COLO668 (cell line): ENCODE data around the gene APBB3.

ENCODE experiments used
- DNase-seq: peaks from one replicate; lab custom pipeline; 2025; ENCODE audit not compliant: unreplicated experiment; lab: John Stamatoyannopoulos, UW

APBB3 gene

GRCh38 chr5:140555747-140556312 is 8.6 kb downstream of the APBB3 start:
- no peak for DNase-seq

- DNase-seq, result no peak
These were observed 9.9 kb downstream of the APBB3 start for GRCh38 chr5:140554454-140554853.

DNA sequence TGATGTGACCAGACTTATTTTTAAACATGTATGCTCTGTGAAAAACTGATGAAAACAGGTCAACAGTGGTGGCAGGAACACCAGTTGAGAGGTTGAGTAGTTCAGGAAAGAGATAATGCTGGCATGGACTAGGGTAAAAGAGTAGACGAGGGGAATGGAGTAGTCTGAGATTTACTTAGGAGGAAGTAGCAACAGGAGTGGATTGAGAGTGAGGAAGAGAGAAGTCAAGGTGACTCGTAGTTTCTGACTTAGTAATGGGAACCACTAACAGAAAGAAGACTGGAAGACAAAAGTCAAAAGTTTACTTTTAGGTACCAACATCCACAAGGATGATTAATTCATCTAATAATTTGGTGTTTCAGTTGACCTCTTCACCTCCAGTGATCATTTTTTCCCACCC is 10.7 kb downstream of the APBB3 start:
- DNase-seq, result no peak

GRCh38 chr5:140551872-140552271 is 12.5 kb downstream of the APBB3 start:
- no peak for DNase-seq

- DNase-seq, result no peak
These were observed 14.0 kb downstream of the APBB3 start for GRCh38 chr5:140550147-140551079.

GRCh38 chr5:140549237-140550144 is 14.9 kb downstream of the APBB3 start:
- DNase-seq, result peak; percentile 5

- no peak for DNase-seq
These were observed 15.6 kb downstream of the APBB3 start for GRCh38 chr5:140548791-140549190.

- no peak for DNase-seq
These were observed 16.1 kb downstream of the APBB3 start for GRCh38 chr5:140548300-140548688.

- DNase-seq, result peak; percentile 73
These were observed 16.7 kb downstream of the APBB3 start, which contains the start of gene EIF4EBP3 for GRCh38 chr5:140547508-140548299. Gene EIF4EBP3 (plus strand): TSS chr5:140547662. CDS start chr5:140547738, 76 bp downstream.

DNA sequence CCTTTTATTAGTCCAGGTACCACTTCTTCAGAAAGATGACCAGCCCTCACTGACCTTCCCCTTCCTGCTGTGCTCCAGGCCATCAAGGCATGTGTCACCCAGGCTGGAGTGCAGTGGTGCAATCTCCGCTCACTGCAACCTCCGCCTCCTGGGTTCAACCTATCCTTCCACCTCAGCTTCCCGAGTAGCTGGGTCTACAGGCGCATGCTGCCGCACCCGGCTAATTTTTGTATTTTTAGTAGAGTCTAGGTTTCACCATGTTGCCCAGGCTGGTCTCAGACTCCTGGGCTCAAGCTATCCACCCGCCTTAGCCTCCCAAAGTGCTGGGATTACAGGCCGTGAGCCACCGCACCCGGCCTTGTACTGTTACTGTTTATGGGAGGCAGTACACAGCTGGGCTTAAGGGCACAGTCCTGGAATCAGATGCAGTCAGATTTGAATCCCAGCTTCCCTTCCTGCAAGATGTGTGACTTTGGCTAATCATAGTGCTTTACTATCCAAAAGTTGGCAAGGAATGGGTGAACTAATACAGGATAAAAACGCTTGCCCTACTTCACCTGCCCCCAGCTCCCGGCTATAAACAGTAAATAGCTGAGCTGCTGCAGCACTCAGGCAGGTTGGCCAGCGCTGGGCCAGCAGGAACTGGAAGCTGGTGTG is 17.4 kb downstream of the APBB3 start:
- no peak for DNase-seq

GRCh38 chr5:140545606-140546005 is 18.8 kb downstream of the APBB3 start:
- no peak for DNase-seq

DNA sequence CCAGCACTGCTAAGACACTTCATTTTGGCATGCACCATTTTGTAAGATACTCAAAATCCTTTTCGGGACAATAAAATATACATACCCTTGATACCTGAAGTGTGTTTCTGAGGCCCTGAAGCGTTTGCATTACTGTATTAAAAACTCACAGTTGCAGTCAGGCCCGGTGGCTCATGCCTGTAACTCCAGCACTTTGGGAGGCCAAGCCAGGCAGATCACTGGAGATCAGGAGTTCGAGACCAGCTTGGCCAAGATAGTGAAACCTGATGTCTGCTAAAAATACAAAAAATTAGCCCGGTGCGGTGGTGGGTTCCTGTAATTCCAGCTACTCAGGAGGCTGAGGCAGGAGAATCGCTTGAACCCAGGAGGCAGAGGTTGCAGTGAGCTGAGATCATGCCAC is 19.4 kb downstream of the APBB3 start:
- DNase-seq, result no peak

DNA sequence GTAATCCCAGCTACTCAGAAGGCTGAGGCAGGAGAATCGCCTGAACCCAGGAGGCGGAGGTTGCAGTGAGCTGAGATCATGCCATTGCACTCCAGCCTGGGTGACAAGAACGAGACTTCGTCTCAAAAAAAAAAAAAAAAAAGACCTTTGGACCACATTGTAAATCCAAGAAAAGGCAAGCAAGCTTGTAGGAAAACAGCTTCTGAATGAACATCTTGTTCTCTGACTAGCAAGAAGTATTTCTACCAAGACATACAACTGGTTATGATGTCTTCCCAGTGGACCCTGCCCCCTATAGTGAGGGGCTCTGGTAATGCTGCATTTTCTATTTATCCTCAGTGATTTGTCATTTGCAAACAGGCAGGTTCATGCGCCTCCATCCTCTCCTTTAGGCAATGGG is 21.4 kb downstream of the APBB3 start:
- no peak for DNase-seq

GRCh38 chr5:140540227-140540626 is 24.2 kb downstream of the APBB3 start:
- DNase-seq, result no peak

GRCh38 chr5:140524003-140524402 is 40.4 kb downstream of the APBB3 start:
- DNase-seq, result no peak

GRCh38 chr5:140513124-140513523 is 51.3 kb downstream of the APBB3 start:
- DNase-seq, result no peak

DNA sequence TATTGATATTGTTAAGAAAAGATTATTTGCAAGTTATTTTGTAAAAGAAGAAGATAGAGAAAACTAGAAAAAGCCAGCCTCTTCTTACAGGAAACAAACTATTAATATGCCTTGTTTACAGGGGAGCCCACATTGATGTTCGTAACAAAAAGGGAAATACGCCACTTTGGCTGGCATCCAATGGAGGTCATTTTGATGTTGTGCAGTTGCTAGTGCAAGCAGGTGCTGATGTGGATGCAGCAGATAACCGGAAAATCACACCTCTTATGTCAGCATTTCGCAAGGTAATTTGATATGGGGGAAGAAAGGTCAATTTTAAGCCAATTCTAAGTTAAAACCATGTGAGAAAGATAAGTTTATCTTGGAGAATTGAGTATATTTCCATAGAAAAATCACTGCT is 54.5 kb downstream of the APBB3 start:
- DNase-seq, result no peak
